Ascending aorta (tissue), 2 donors: ENCODE results near the gene BEGAIN. TPM values are rescaled to one million over a fixed set of nuclear protein-coding genes. Genes with fewer than 3 reads are reported as not detected.

Source experiments
- DNase-seq, 2 donors: peaks; one replicate each; pipeline ENCODE4 v3.0.0-alpha.2; 2019; ENCODE audit warnings: low spot score in 2 of 2
- H3K27ac ChIP-seq, 2 donors: fragments of 200-600 bp; sonication (generic); one replicate each; pipeline ENCODE4 v1.5.1; 2016 to 2017; ENCODE audit warnings: mild to moderate bottlenecking in 1 of 2
- H3K27me3 ChIP-seq: fragments of 200-600 bp; sonication (generic); one replicate; pipeline ENCODE4 v1.5.1; 2017
- H3K36me3 ChIP-seq, 2 donors: fragments of 200-600 bp; sonication (generic); one replicate each; pipeline ENCODE4 v1.5.1; 2016
- H3K4me1 ChIP-seq, 2 donors: fragments of 200-600 bp; sonication (generic); one replicate each; pipeline ENCODE4 v1.5.1; 2016 to 2017; ENCODE audit warnings: mild to moderate bottlenecking in 1 of 2
- H3K4me3 ChIP-seq, 2 donors: fragments of 200-600 bp; sonication (generic); one replicate each; pipeline ENCODE4 v1.5.1; 2016 to 2017; ENCODE audit warnings: mild to moderate bottlenecking in 1 of 2
- H3K9me3 ChIP-seq, 2 donors: fragments of 200-600 bp; sonication (generic); one replicate each; pipeline ENCODE4 v1.5.1; 2016
- intact Hi-C: fragments of 100-400 bp; cut with DNase I; formaldehyde crosslinking; loops from one replicate; pipeline ENCODE4 v1.15.1; 2023
- total RNA-seq: library from RNA; depleted of rRNA; stranded (reverse); fragments of >200 nt; gene quantifications from one replicate; pipeline ENCODE4 v1.1.0, GENCODE V29; 2016
- TF ChIP-seq, protein P1 (sequence below), 3 experiments: fragments of 200-600 bp in 2 of 3; fragments of 450-650 bp in 1 of 3; sonication (generic) in 2 of 3; IDR thresholded peaks; one replicate each; pipeline ENCODE4 v1.5.1; 2016 to 2019; ENCODE audit warnings: antibody characterized with exemption in 3 of 3, mild to moderate bottlenecking in 1 of 3, moderate library complexity in 1 of 3

Gene BEGAIN
- total RNA-seq, 1 donor from 2014 or later: 5.9 TPM

DNA sequence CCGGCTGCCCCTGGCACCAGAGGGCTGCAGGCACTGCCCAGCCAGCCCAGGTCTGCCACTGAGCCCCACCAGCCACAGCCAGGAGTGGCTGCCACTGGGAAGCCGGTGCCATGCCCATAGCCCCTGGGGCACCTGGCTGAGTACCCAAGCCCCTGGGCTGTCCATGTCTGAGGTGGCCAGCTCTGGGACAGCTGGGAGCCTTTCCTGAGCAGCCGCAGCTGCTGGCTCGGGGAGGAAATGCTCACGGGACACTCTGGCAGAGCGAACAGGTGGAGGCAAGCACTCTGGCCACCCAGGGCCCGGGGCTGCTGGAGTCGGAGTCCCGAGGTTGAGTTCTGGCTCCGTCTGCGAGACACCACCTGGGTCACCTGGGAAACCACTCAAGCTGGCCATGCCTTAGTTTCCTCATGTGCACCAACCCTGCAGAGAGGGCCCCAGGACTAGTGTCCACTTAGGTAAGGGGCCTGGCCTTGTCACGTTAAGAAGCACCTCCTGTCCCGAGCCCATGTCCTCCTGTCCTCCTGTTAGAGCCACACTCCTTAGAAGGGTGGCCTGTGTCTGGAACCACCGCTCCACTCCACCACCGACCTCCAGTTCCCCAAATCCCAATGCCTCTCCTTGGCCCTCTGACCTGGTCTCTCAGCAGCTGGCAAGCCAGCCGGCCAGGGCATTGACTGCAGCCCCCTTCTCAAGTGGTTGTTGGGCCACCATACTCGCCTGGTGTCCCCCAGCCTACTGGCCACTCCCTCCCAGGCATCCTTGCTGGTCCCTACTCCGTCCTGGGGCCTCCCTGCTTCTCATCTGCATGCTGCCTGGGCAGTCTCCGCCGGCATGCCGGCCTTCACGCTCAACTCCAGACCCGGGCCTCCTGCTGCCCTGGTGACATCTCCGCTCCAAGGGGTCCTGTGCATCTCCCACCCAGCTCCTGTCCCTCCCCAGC is 45.3 kb downstream of the BEGAIN start:
- intact Hi-C loops: loop anchor here (10.0 kb wide), 1 partner anchor 857 kb away; the partner anchor contains the start of gene CYP46A1
- DNase-seq: no peak
- Histone ChIP-seq H3K9me3 (no peaks in the 10 kb centered on the region), H3K27ac (no peak overlapping the region), H3K27me3 (no peaks in the 10 kb centered on the region), H3K4me3 (no peak overlapping the region), H3K36me3 (no peaks in the 10 kb centered on the region), H3K4me1 (peaks cover 0 to 2% of the 10 kb centered on the region in 2 donors)
- TF ChIP-seq, protein P1, sequence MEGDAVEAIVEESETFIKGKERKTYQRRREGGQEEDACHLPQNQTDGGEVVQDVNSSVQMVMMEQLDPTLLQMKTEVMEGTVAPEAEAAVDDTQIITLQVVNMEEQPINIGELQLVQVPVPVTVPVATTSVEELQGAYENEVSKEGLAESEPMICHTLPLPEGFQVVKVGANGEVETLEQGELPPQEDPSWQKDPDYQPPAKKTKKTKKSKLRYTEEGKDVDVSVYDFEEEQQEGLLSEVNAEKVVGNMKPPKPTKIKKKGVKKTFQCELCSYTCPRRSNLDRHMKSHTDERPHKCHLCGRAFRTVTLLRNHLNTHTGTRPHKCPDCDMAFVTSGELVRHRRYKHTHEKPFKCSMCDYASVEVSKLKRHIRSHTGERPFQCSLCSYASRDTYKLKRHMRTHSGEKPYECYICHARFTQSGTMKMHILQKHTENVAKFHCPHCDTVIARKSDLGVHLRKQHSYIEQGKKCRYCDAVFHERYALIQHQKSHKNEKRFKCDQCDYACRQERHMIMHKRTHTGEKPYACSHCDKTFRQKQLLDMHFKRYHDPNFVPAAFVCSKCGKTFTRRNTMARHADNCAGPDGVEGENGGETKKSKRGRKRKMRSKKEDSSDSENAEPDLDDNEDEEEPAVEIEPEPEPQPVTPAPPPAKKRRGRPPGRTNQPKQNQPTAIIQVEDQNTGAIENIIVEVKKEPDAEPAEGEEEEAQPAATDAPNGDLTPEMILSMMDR (IDR thresholded peaks at IDR 0.05): no peak

DNA sequence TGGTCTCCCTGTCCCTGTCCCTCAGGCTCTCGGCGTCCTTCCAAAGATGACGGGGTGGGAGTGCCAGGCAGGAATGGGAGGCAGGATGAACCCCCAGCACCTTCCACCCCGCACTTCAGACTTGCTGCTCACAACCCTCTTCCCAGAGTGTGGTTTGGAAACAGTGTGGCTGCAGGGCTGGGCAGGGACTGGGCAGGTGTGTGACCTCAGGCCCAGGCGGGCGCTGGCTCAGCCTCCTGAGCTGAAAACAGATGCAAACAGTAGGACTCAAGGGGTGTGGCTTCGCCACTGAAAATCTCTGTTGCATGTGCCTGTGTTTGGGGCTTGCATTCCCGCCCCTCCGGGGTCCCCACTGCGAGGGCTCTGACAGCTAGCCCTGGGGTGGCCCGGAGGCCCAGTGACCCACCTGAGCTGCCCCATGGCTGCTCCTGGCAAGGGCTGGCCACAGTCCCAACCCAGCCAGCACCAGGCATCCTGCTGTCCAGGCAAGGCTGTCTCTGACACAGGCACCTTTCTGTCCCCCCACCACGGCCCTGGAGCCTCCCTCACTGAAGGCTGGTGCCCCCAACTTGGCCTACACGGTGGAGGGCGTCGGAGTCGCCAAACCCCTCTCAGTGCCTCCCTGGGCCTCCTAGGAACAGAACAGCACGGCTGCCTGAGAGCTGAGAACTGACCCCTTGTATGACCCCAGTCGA is 46.1 kb downstream of the BEGAIN start:
- H3K27me3 ChIP-seq: no peaks in the 10 kb centered on the region
- H3K4me1 ChIP-seq: no peaks in the 10 kb centered on the region
- H3K36me3 ChIP-seq: no peaks in the 10 kb centered on the region
- no peak for DNase-seq
- H3K4me3 ChIP-seq: no peak overlapping the region
- TF ChIP-seq, protein P1 (IDR thresholded peaks at IDR 0.05): no peak
- H3K27ac ChIP-seq: no peak overlapping the region
- intact Hi-C loops: loop anchor here (10.0 kb wide), 1 partner anchor 856 kb away; the partner anchor contains the start of gene CYP46A1
- no peaks in the 10 kb centered on the region for H3K9me3 ChIP-seq

DNA sequence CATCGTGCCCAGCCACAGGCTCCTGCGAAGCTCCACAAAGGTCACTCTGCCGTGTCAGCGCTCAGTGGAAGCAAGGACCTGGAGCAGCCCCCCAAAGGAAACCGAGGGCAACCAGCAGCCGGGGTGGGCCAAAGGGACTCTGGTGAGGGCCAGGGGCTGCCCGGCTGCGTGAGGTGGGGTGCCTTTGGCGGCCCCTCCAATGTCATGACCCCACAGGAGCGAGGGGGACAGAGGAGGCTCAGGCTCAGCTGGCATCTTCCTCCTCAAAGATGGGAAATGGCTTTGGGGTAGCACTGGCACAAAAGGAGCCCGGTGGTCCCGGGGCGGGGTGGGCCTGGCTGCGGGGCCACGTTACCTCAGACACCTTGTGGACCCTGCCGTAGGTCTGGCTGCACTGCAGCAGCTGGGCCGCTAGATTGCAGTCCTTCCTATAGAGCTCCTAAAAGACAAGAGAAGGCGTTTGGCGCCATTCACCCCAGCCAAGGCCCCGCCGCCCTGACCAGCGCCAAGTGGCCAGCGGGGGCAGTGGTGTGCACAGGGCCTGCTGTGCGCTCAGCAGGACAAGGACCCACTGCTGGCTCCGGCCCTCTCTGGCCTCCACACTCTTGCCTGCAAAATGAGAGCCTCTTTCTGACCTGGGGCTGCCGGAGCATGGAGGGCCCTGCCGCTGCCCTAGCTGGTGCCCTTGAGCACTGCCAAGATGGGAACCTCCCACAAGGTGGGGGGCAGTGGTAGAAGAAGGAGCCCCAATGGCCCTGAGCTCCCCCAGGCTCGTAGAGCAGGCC is 46.9 kb downstream of the BEGAIN start:
- intact Hi-C loops: loop anchor here (10.0 kb wide), 1 partner anchor 856 kb away; the partner anchor contains the start of gene CYP46A1
- no peaks in the 10 kb centered on the region for H3K36me3 ChIP-seq
- DNase-seq: peak in 1 of 2 donors; percentile 47

DNA sequence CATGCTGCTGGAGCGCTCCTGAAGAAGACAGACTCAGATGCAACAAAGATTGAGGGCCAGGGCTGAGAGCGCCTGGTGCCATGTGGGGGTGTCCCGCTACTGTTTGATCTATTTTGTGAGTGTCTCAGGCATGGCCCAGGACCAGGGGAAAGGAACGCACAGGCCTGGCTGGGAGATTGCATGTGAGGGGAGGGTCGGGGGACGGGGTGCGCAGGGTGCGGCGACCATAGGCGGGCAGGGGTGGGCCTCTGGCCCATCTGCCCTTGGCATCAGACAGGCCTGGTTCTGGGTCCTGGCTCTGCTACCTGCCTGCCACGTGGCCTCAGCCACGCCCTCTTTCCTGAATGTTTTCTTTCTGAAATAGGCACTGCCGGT is 47.5 kb downstream of the BEGAIN start:
- Histone ChIP-seq H3K36me3 (no peaks in the 10 kb centered on the region), H3K4me1 (no peaks in the 10 kb centered on the region), H3K27ac (no peak overlapping the region), H3K9me3 (no peaks in the 10 kb centered on the region), H3K4me3 (no peak overlapping the region), H3K27me3 (no peaks in the 10 kb centered on the region)
- TF ChIP-seq, protein P1 (IDR thresholded peaks at IDR 0.05): no peak
- intact Hi-C loops: loop anchor here (10.0 kb wide), 1 partner anchor 855 kb away; the partner anchor contains the start of gene CYP46A1
- peak in 1 of 2 donors; percentile 52 for DNase-seq

More for the DNA sequence above, 46.9 kb downstream of the BEGAIN start:
- Histone ChIP-seq H3K27me3 (no peaks in the 10 kb centered on the region), H3K4me1 (no peaks in the 10 kb centered on the region), H3K27ac (no peak overlapping the region), H3K9me3 (no peaks in the 10 kb centered on the region), H3K4me3 (no peak overlapping the region)
- TF ChIP-seq, protein P1 (IDR thresholded peaks at IDR 0.05): no peak

DNA sequence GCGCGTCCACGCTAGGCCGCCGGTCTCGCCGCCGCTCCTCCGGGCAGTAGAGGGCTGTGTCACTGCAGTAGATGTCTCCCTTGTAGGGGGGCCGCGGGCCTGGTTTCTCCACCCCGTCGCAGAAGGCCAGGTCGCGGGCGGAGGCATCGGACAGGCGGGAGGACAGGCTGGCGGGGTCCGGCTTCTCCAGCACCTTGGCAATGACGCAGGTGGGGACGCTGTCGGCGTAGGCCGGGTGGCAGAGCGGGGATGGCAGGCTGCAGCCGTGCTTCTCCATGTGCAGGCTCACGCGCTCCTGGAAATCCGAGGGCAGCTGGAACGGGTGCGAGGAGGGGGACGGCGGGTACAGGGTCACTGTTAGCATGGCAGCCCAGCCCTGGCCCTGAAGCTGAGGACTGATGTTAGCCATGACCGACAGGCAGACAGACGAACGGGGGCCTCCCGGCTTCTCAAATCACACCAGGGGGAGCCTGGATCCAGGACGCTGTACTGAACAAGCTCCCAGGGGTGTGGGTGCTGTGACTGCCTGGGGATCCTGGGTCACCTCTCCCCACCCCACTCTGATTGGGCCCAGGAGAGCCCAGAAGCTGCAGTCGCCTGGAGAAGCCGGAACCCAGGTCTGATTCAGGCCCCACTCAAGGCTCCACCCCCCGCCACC is 48.1 kb downstream of the BEGAIN start:
- Histone ChIP-seq H3K4me3 (no peak overlapping the region), H3K4me1 (no peaks in the 10 kb centered on the region)

More for the DNA sequence above, 48.1 kb downstream of the BEGAIN start:
- H3K9me3 ChIP-seq: no peaks in the 10 kb centered on the region
- DNase-seq: peak in 1 of 2 donors; percentile 62
- H3K36me3 ChIP-seq: no peaks in the 10 kb centered on the region
- H3K27ac ChIP-seq: no peak overlapping the region
- TF ChIP-seq, protein P1 (IDR thresholded peaks at IDR 0.05): no peak
- H3K27me3 ChIP-seq: no peaks in the 10 kb centered on the region
- intact Hi-C loops: no loop called here
